Measurements from ENCODE around the gene ATXN1.

ATXN1 gene

GRCh38 chr6:16700916-16701234 lies 60.4 kb downstream of the ATXN1 start:
- no peaks in the 10 kb centered on the region for H3K27me3 ChIP-seq (ENCODE audit: low read length)
- TF ChIP-seq EZH2phosphoT487 (conservative IDR thresholded peaks at IDR 0.05; ENCODE audit: low read length) (no peak), CTCF (IDR thresholded peaks at IDR 0.05; ENCODE audit: insufficient read depth, low read length, poor library complexity, severe bottlenecking) (no peak)
- no peak overlapping the region for H3K4me3 ChIP-seq (ENCODE audit: insufficient read depth, low read length, poor library complexity, severe bottlenecking)
- H2AFZ ChIP-seq (ENCODE audit: low read depth, low read length, severe bottlenecking): no peak overlapping the region
- H4K20me1 ChIP-seq (ENCODE audit: low read depth, low read length): no peaks in the 10 kb centered on the region
- H3F3A ChIP-seq (ENCODE audit: insufficient read depth): no peaks in the 10 kb centered on the region
- no peak overlapping the region for H3K9ac ChIP-seq (ENCODE audit: low read length)
- H3K36me3 ChIP-seq (ENCODE audit: low read length): no peaks in the 10 kb centered on the region
- no peaks in the 10 kb centered on the region for H3K79me2 ChIP-seq (ENCODE audit: insufficient read depth, low read length)
- no peaks in the 10 kb centered on the region for H3K9me2 ChIP-seq (replicated peaks; ENCODE audit: insufficient read depth, low read length)
- H3K27ac ChIP-seq (ENCODE audit: low read depth, low read length): no peak overlapping the region
- H3K4me2 ChIP-seq (ENCODE audit: low read depth, low read length, poor library complexity, severe bottlenecking): no peak overlapping the region
- no peaks in the 10 kb centered on the region for H3K9me3 ChIP-seq (ENCODE audit: insufficient read depth, low read length)

GRCh38 chr6:16700202-16700915 lies 60.9 kb downstream of the ATXN1 start:
- Histone ChIP-seq H3K4me2 (ENCODE audit: low read depth, low read length, poor library complexity, severe bottlenecking) (no peak overlapping the region), H3K4me3 (ENCODE audit: insufficient read depth, low read length, poor library complexity, severe bottlenecking) (no peak overlapping the region), H3K79me2 (ENCODE audit: insufficient read depth, low read length) (no peaks in the 10 kb centered on the region), H3K9me3 (ENCODE audit: insufficient read depth, low read length) (no peaks in the 10 kb centered on the region), H3K36me3 (ENCODE audit: low read length) (no peaks in the 10 kb centered on the region), H3K27me3 (ENCODE audit: low read length) (no peaks in the 10 kb centered on the region), H3K9me2 (replicated peaks; ENCODE audit: insufficient read depth, low read length) (no peaks in the 10 kb centered on the region), H4K20me1 (ENCODE audit: low read depth, low read length) (no peaks in the 10 kb centered on the region), H3K27ac (ENCODE audit: low read depth, low read length) (no peak overlapping the region), H3K9ac (ENCODE audit: low read length) (no peak overlapping the region), H2AFZ (ENCODE audit: low read depth, low read length, severe bottlenecking) (no peak overlapping the region), H3F3A (ENCODE audit: insufficient read depth) (no peaks in the 10 kb centered on the region)
- TF ChIP-seq EZH2phosphoT487 (conservative IDR thresholded peaks at IDR 0.05; ENCODE audit: low read length) (no peak), CTCF (IDR thresholded peaks at IDR 0.05; ENCODE audit: insufficient read depth, low read length, poor library complexity, severe bottlenecking) (no peak)

- no peaks in the 10 kb centered on the region for H3K79me2 ChIP-seq (ENCODE audit: insufficient read depth, low read length)
- H3K4me3 ChIP-seq (ENCODE audit: insufficient read depth, low read length, poor library complexity, severe bottlenecking): no peak overlapping the region
- no peaks in the 10 kb centered on the region for H3F3A ChIP-seq (ENCODE audit: insufficient read depth)
- no peaks in the 10 kb centered on the region for H3K27me3 ChIP-seq (ENCODE audit: low read length)
- H4K20me1 ChIP-seq (ENCODE audit: low read depth, low read length): no peaks in the 10 kb centered on the region
- H3K9ac ChIP-seq (ENCODE audit: low read length): no peak overlapping the region
- no peak overlapping the region for H2AFZ ChIP-seq (ENCODE audit: low read depth, low read length, severe bottlenecking)
- H3K9me3 ChIP-seq (ENCODE audit: insufficient read depth, low read length): no peaks in the 10 kb centered on the region
- H3K9me2 ChIP-seq (replicated peaks; ENCODE audit: insufficient read depth, low read length): no peaks in the 10 kb centered on the region
- no peak for TF ChIP-seq EZH2phosphoT487 (conservative IDR thresholded peaks at IDR 0.05; ENCODE audit: low read length)
- TF ChIP-seq CTCF (IDR thresholded peaks at IDR 0.05; ENCODE audit: insufficient read depth, low read length, poor library complexity, severe bottlenecking): no peak
- no peaks in the 10 kb centered on the region for H3K36me3 ChIP-seq (ENCODE audit: low read length)
- no peak overlapping the region for H3K4me2 ChIP-seq (ENCODE audit: low read depth, low read length, poor library complexity, severe bottlenecking)
- H3K27ac ChIP-seq (ENCODE audit: low read depth, low read length): no peak overlapping the region
Measured at GRCh38 chr6:16698997-16699868, 62.0 kb downstream of the ATXN1 start.
